ENCODE data around the gene RAP1GDS1. TPM values are rescaled to one million over a fixed set of nuclear protein-coding genes. Genes with fewer than 3 reads are reported as not detected.
A peak's percentile ranks its signal among the peaks of the same experiment; 100 is the strongest.

Gene RAP1GDS1
- total and polyA plus RNA-seq, 4 experiments from 2014 or later, result 36.7 to 48.3 (median 43.8) TPM

- H3K27me3 Mint-ChIP-seq, result no peaks in the 10 kb centered on the region
- peaks cover 8 to 11% of the 10 kb centered on the region in 2 donors for H3K36me3 Mint-ChIP-seq
- Histone ChIP-seq H3K27ac (ENCODE audit: low read depth, low read length) (no peak overlapping the region), H3K9me3 (ENCODE audit: control insufficient read depth in 1 of 2, low read length in 2 of 2) (no peaks in the 10 kb centered on the region), H3K36me3 (ENCODE audit: insufficient read depth, low read length) (no peaks in the 10 kb centered on the region), H3K4me1 (ENCODE audit: insufficient read depth, low read length) (no peaks in the 10 kb centered on the region), H3K27me3 (ENCODE audit: insufficient read depth, low read length) (no peaks in the 10 kb centered on the region), H3K4me3 (ENCODE audit: low read length in 2 of 2) (no peak overlapping the region)
- no peak for DNase-seq
- intact Hi-C loops (cut with micrococcal nuclease), result no loop called here
- no peak overlapping the region for H3K27ac Mint-ChIP-seq
- no peak overlapping the region for H3K4me3 Mint-ChIP-seq
- H3K4me1 Mint-ChIP-seq, result peaks cover 0 to 16% (median 8%) of the 10 kb centered on the region in 4 donors
- ChIA-PET POLR2A (ENCODE audit: partially characterized antibody) (no interaction called here), CTCF (ENCODE audit: partially characterized antibody) (no interaction called here)
- no peaks in the 10 kb centered on the region for H3K9me3 Mint-ChIP-seq
Observed at GRCh38 chr4:98310867-98311266, 49.7 kb downstream of the RAP1GDS1 start.

- Mint-ChIP-seq H3K27me3 (no peaks in the 10 kb centered on the region), H3K27ac (peak overlapping the region in 1 of 7 donors; percentile 5), H3K9me3 (no peaks in the 10 kb centered on the region), H3K4me1 (peaks cover 0 to 11% (median 5%) of the 10 kb centered on the region in 4 donors), H3K4me3 (no peak overlapping the region), H3K36me3 (peaks cover 8 to 11% of the 10 kb centered on the region in 2 donors)
- Histone ChIP-seq H3K4me1 (ENCODE audit: insufficient read depth, low read length) (no peaks in the 10 kb centered on the region), H3K36me3 (ENCODE audit: insufficient read depth, low read length) (no peaks in the 10 kb centered on the region), H3K27ac (ENCODE audit: low read depth, low read length) (no peak overlapping the region), H3K4me3 (ENCODE audit: low read length in 2 of 2) (no peak overlapping the region), H3K9me3 (ENCODE audit: control insufficient read depth in 1 of 2, low read length in 2 of 2) (no peaks in the 10 kb centered on the region), H3K27me3 (ENCODE audit: insufficient read depth, low read length) (no peaks in the 10 kb centered on the region)
- CTCF ChIA-PET (ENCODE audit: partially characterized antibody), result no interaction called here
- no peak for DNase-seq
- POLR2A ChIA-PET (ENCODE audit: partially characterized antibody), result no interaction called here
- intact Hi-C loops (cut with micrococcal nuclease), result no loop called here
Observed at GRCh38 chr4:98311656-98312055, 50.5 kb downstream of the RAP1GDS1 start.

GRCh38 chr4:98314791-98315565 lies 53.8 kb downstream of the RAP1GDS1 start:
- peaks cover 26 to 27% of the 10 kb centered on the region in 2 donors for H3K36me3 Mint-ChIP-seq
- POLR2A ChIA-PET (ENCODE audit: partially characterized antibody), result no interaction called here
- peaks cover 0 to 13% (median 5%) of the 10 kb centered on the region in 4 donors for H3K4me1 Mint-ChIP-seq
- DNase-seq, result no peak
- Histone ChIP-seq H3K27ac (ENCODE audit: low read depth, low read length) (no peak overlapping the region), H3K4me1 (ENCODE audit: insufficient read depth, low read length) (no peaks in the 10 kb centered on the region), H3K27me3 (ENCODE audit: insufficient read depth, low read length) (no peaks in the 10 kb centered on the region), H3K36me3 (ENCODE audit: insufficient read depth, low read length) (no peaks in the 10 kb centered on the region), H3K9me3 (ENCODE audit: control insufficient read depth in 1 of 2, low read length in 2 of 2) (no peaks in the 10 kb centered on the region), H3K4me3 (ENCODE audit: low read length in 2 of 2) (no peak overlapping the region)
- no peak overlapping the region for H3K27ac Mint-ChIP-seq
- intact Hi-C loops (cut with micrococcal nuclease), result no loop called here
- CTCF ChIA-PET (ENCODE audit: partially characterized antibody), result no interaction called here
- H3K4me3 Mint-ChIP-seq, result no peak overlapping the region
- H3K9me3 Mint-ChIP-seq, result peaks cover 0 to 11% (median 4%) of the 10 kb centered on the region in 8 donors
- H3K27me3 Mint-ChIP-seq, result no peaks in the 10 kb centered on the region

GRCh38 chr4:98318521-98318920 lies 57.3 kb downstream of the RAP1GDS1 start:
- Mint-ChIP-seq H3K27me3 (no peaks in the 10 kb centered on the region), H3K9me3 (peaks cover 0 to 15% (median 7%) of the 10 kb centered on the region in 8 donors), H3K4me3 (no peak overlapping the region), H3K27ac (peak overlapping the region in 1 of 7 donors; percentile 55), H3K4me1 (peaks cover 0 to 6% (median 4%) of the 10 kb centered on the region in 4 donors), H3K36me3 (peaks cover 24 to 27% of the 10 kb centered on the region in 2 donors)
- Histone ChIP-seq H3K9me3 (ENCODE audit: control insufficient read depth in 1 of 2, low read length in 2 of 2) (no peaks in the 10 kb centered on the region), H3K27me3 (ENCODE audit: insufficient read depth, low read length) (no peaks in the 10 kb centered on the region), H3K36me3 (ENCODE audit: insufficient read depth, low read length) (no peaks in the 10 kb centered on the region), H3K4me3 (ENCODE audit: low read length in 2 of 2) (no peak overlapping the region), H3K27ac (ENCODE audit: low read depth, low read length) (no peak overlapping the region), H3K4me1 (ENCODE audit: insufficient read depth, low read length) (no peaks in the 10 kb centered on the region)
- POLR2A ChIA-PET (ENCODE audit: partially characterized antibody), result no interaction called here
- CTCF ChIA-PET (ENCODE audit: partially characterized antibody), result no interaction called here
- no peak for DNase-seq
- intact Hi-C loops (cut with micrococcal nuclease), result no loop called here

GRCh38 chr4:98319021-98319420 lies 57.8 kb downstream of the RAP1GDS1 start:
- CTCF ChIA-PET (ENCODE audit: partially characterized antibody), result no interaction called here
- no peaks in the 10 kb centered on the region for H3K4me1 ChIP-seq (ENCODE audit: insufficient read depth, low read length)
- intact Hi-C loops (cut with micrococcal nuclease), result no loop called here

GRCh38 chr4:98326168-98326567 lies 65.0 kb downstream of the RAP1GDS1 start:
- no peak overlapping the region for H3K4me3 Mint-ChIP-seq
- POLR2A ChIA-PET (ENCODE audit: partially characterized antibody), result no interaction called here
- H3K9me3 Mint-ChIP-seq, result peaks cover 2 to 30% (median 15%) of the 10 kb centered on the region in 8 donors
- no peaks in the 10 kb centered on the region for H3K36me3 ChIP-seq (ENCODE audit: insufficient read depth, low read length)
- DNase-seq, result no peak
- no peaks in the 10 kb centered on the region for H3K27me3 Mint-ChIP-seq
- no peaks in the 10 kb centered on the region for H3K9me3 ChIP-seq (ENCODE audit: control insufficient read depth in 1 of 2, low read length in 2 of 2)
- H3K27ac Mint-ChIP-seq, result peak overlapping the region in 1 of 7 donors; percentile 20
- H3K4me1 ChIP-seq (ENCODE audit: insufficient read depth, low read length), result no peaks in the 10 kb centered on the region
- CTCF ChIA-PET (ENCODE audit: partially characterized antibody), result no interaction called here
- peaks cover 21 to 35% of the 10 kb centered on the region in 2 donors for H3K36me3 Mint-ChIP-seq
- no peaks in the 10 kb centered on the region for H3K4me1 Mint-ChIP-seq
- no peak overlapping the region for H3K27ac ChIP-seq (ENCODE audit: low read depth, low read length)
- intact Hi-C loops (cut with micrococcal nuclease), result no loop called here
- H3K27me3 ChIP-seq (ENCODE audit: insufficient read depth, low read length), result no peaks in the 10 kb centered on the region
- H3K4me3 ChIP-seq (ENCODE audit: low read length in 2 of 2), result no peak overlapping the region

More at GRCh38 chr4:98319021-98319420, 57.8 kb downstream of the RAP1GDS1 start:
- Histone ChIP-seq H3K4me3 (ENCODE audit: low read length in 2 of 2) (no peak overlapping the region), H3K27me3 (ENCODE audit: insufficient read depth, low read length) (no peaks in the 10 kb centered on the region), H3K9me3 (ENCODE audit: control insufficient read depth in 1 of 2, low read length in 2 of 2) (no peaks in the 10 kb centered on the region), H3K36me3 (ENCODE audit: insufficient read depth, low read length) (no peaks in the 10 kb centered on the region), H3K27ac (ENCODE audit: low read depth, low read length) (no peak overlapping the region)
- POLR2A ChIA-PET (ENCODE audit: partially characterized antibody), result no interaction called here
- no peak for DNase-seq
- Mint-ChIP-seq H3K27me3 (no peaks in the 10 kb centered on the region), H3K27ac (no peak overlapping the region), H3K9me3 (peaks cover 0 to 15% (median 7%) of the 10 kb centered on the region in 8 donors), H3K4me3 (no peak overlapping the region), H3K4me1 (peaks cover 0 to 4% (median 1%) of the 10 kb centered on the region in 4 donors), H3K36me3 (peaks cover 21 to 27% of the 10 kb centered on the region in 2 donors)

GRCh38 chr4:98327694-98328093 lies 66.5 kb downstream of the RAP1GDS1 start:
- no peaks in the 10 kb centered on the region for H3K36me3 ChIP-seq (ENCODE audit: insufficient read depth, low read length)
- Mint-ChIP-seq H3K27me3 (no peaks in the 10 kb centered on the region), H3K36me3 (peaks cover 30 to 43% of the 10 kb centered on the region in 2 donors), H3K9me3 (peaks cover 4 to 45% (median 24%) of the 10 kb centered on the region in 8 donors), H3K4me3 (no peak overlapping the region), H3K27ac (no peak overlapping the region), H3K4me1 (no peaks in the 10 kb centered on the region)
- DNase-seq, result no peak
- no peaks in the 10 kb centered on the region for H3K27me3 ChIP-seq (ENCODE audit: insufficient read depth, low read length)
- ChIA-PET POLR2A (ENCODE audit: partially characterized antibody) (no interaction called here), CTCF (ENCODE audit: partially characterized antibody) (no interaction called here)
- no peaks in the 10 kb centered on the region for H3K4me1 ChIP-seq (ENCODE audit: insufficient read depth, low read length)
- H3K27ac ChIP-seq (ENCODE audit: low read depth, low read length), result no peak overlapping the region
- H3K4me3 ChIP-seq (ENCODE audit: low read length in 2 of 2), result no peak overlapping the region
- intact Hi-C loops (cut with micrococcal nuclease), result no loop called here
- H3K9me3 ChIP-seq (ENCODE audit: control insufficient read depth in 1 of 2, low read length in 2 of 2), result no peaks in the 10 kb centered on the region

Measured in CD4-positive, alpha-beta memory T cell (primary cell).